GM18907 (cell line): ENCODE data around the gene SCT.

Experiments
- ATAC-seq: cut with Tn5 transposase; IDR thresholded peaks from one replicate; pipeline ENCODE4 v1.9.1; 2021; ENCODE audit warnings: mild to moderate bottlenecking, moderate library complexity; ENCODE audit not compliant: unreplicated experiment

SCT gene

GRCh38 chr11:623349-623869 lies 3.6 kb downstream of the SCT start:
- no peak for ATAC-seq

GRCh38 chr11:621838-622237 lies 5.1 kb downstream of the SCT start:
- ATAC-seq: no peak

- ATAC-seq: no peak
Measured at GRCh38 chr11:620935-621814, 5.8 kb downstream of the SCT start.

- no peak for ATAC-seq
Measured at GRCh38 chr11:620201-620600, 6.8 kb downstream of the SCT start.

- no peak for ATAC-seq
Measured at GRCh38 chr11:619628-620050, 7.3 kb downstream of the SCT start.

- ATAC-seq: no peak
Measured at GRCh38 chr11:618856-619627, 7.9 kb downstream of the SCT start.

GRCh38 chr11:617912-618682 lies 8.9 kb downstream of the SCT start:
- ATAC-seq: no peak

- no peak for ATAC-seq
Measured at GRCh38 chr11:617199-617911, 9.6 kb downstream of the SCT start.

- no peak for ATAC-seq
Measured at GRCh38 chr11:616320-617198, 10.4 kb downstream of the SCT start.

GRCh38 chr11:615504-616319 lies 11.3 kb downstream of the SCT start, which contains the start of gene IRF7:
Gene IRF7, minus strand, starts transcription at chr11:615950. Its CDS starts 586 bp downstream, at chr11:615364.
- ATAC-seq: peak; percentile 79

GRCh38 chr11:614623-615503 lies 12.1 kb downstream of the SCT start:
- no peak for ATAC-seq

- ATAC-seq: no peak
Measured at GRCh38 chr11:614021-614622, 12.9 kb downstream of the SCT start.

- ATAC-seq: no peak
Measured at GRCh38 chr11:613369-613968, 13.5 kb downstream of the SCT start.

GRCh38 chr11:612961-613300 lies 14.1 kb downstream of the SCT start:
- ATAC-seq: no peak

GRCh38 chr11:612201-612960 lies 14.6 kb downstream of the SCT start:
- no peak for ATAC-seq
